HepG2 (cell line): ENCODE data around the gene FASTK. TPM values are rescaled to one million over a fixed set of nuclear protein-coding genes. Genes with fewer than 3 reads are reported as not detected.
A peak's percentile ranks its signal among the peaks of the same experiment; 100 is the strongest.

Experiments used
- ISL2 ChIP-seq: sonication (generic); formaldehyde crosslinking; IDR thresholded peaks from 2 replicates; pipeline ENCODE4 v1.5.0; 2020; ENCODE audit warnings: missing genetic modification reagents
- KDM5B ChIP-seq: sonication (generic); formaldehyde crosslinking; IDR thresholded peaks from 2 replicates; pipeline ENCODE4 v1.4.0; 2020; ENCODE audit warnings: missing genetic modification reagents, mild to moderate bottlenecking, borderline replicate concordance
- MAFK ChIP-seq, 2 experiments: IDR thresholded peaks in 1 of 2; conservative IDR thresholded peaks in 1 of 2; 2 replicates each; pipeline ENCODE4 v1.6.1; 2011; ENCODE audit warnings: improper control_type of control experiment in 2 of 2, low read length in 2 of 2
- MATR3 ChIP-seq: sonication (generic); formaldehyde crosslinking; IDR thresholded peaks from 2 replicates; pipeline ENCODE4 v1.4.0; 2020; ENCODE audit warnings: missing genetic modification reagents
- PAWR ChIP-seq: sonication (generic); formaldehyde crosslinking; IDR thresholded peaks from 2 replicates; pipeline ENCODE4 v1.4.0; 2020; ENCODE audit warnings: missing genetic modification reagents, mild to moderate bottlenecking, borderline replicate concordance
- PCBP1 ChIP-seq: fragments of 200-400 bp; formaldehyde crosslinking; IDR thresholded peaks from 2 replicates; pipeline ENCODE4 v1.6.1; 2017; ENCODE audit warnings: mild to moderate bottlenecking, low read depth, low read length, borderline replicate concordance
- POLR2G ChIP-seq: fragments of 200-400 bp; formaldehyde crosslinking; IDR thresholded peaks from 2 replicates; pipeline ENCODE4 v1.6.1; 2018; ENCODE audit warnings: mild to moderate bottlenecking, low read depth, low read length, moderate library complexity
- SMAD3 ChIP-seq: sonication (generic); formaldehyde crosslinking; IDR thresholded peaks from 2 replicates; pipeline ENCODE4 v1.4.0; 2020; ENCODE audit warnings: missing genetic modification reagents
- SMARCC2 ChIP-seq: fragments of 450-650 bp; IDR thresholded peaks from 2 replicates; pipeline ENCODE4 v1.6.1; 2017; ENCODE audit warnings: antibody characterized with exemption, mild to moderate bottlenecking
- SSRP1 ChIP-seq: IDR thresholded peaks from 2 replicates; pipeline ENCODE4 v1.6.1; 2016; ENCODE audit warnings: control low read depth
- TGIF2 ChIP-seq: IDR thresholded peaks from 2 replicates; pipeline ENCODE4 v1.6.1; 2016; ENCODE audit warnings: control low read depth, missing compliant biosample characterization
- ZFP37 ChIP-seq: sonication (generic); formaldehyde crosslinking; IDR thresholded peaks from 2 replicates; pipeline ENCODE4 v1.4.0; 2020; ENCODE audit warnings: missing genetic modification reagents, borderline replicate concordance
- ZNF230 ChIP-seq: sonication (generic); formaldehyde crosslinking; IDR thresholded peaks from 2 replicates; pipeline ENCODE4 v1.4.0; 2020; ENCODE audit warnings: mild to moderate bottlenecking, missing genetic modification reagents
- ZNF335 ChIP-seq: sonication (generic); formaldehyde crosslinking; IDR thresholded peaks from 2 replicates; pipeline ENCODE4 v1.4.0; 2020; ENCODE audit warnings: missing genetic modification reagents
- ZNF382 ChIP-seq: sonication (generic); formaldehyde crosslinking; IDR thresholded peaks from 2 replicates; pipeline ENCODE4 v1.5.0; 2020; ENCODE audit warnings: missing genetic modification reagents, mild to moderate bottlenecking, borderline replicate concordance
- ZNF430 ChIP-seq: sonication (generic); formaldehyde crosslinking; IDR thresholded peaks from 2 replicates; pipeline ENCODE4 v1.9.0; 2021; ENCODE audit warnings: mild to moderate bottlenecking, missing genetic modification reagents
- polyA plus RNA-seq, 8 experiments: library from polyadenylated mRNA; depleted of rRNA in 3 of 8; stranded (reverse) in 7 of 8; unstranded in 1 of 8; fragments of >200 nt; fragmentation: Illumina TruSeq in 4 of 8; extraction: Trizol in 4 of 8; gene quantifications; 2 replicates each; pipeline versions ENCODE4 v1.2.1 to v1.2.3, GENCODE V29; 2011 to 2016; ENCODE audit warnings: low read depth in 4 of 8, missing spikeins in 1 of 8, mixed read lengths in 1 of 8; ENCODE audit not compliant: insufficient read depth in 1 of 8
- total RNA-seq, 5 experiments: library from RNA; depleted of rRNA; stranded (reverse); fragments of >200 nt; fragmentation: Illumina TruSeq; extraction: Trizol; gene quantifications; 2 replicates each; pipeline ENCODE4 v1.2.3, GENCODE V29; 2016; ENCODE audit warnings: low read depth in 1 of 5
- TF ChIP-seq, protein P1 (sequence below): sonication (generic); formaldehyde crosslinking; IDR thresholded peaks from 2 replicates; pipeline ENCODE4 v1.5.0; 2020; ENCODE audit warnings: mild to moderate bottlenecking, missing genetic modification reagents
- TF ChIP-seq, protein P2 (sequence below): IDR thresholded peaks from 2 replicates; pipeline ENCODE4 v1.6.1; 2016
- TF ChIP-seq, protein P3 (sequence below): sonication (generic); formaldehyde crosslinking; IDR thresholded peaks from 2 replicates; pipeline ENCODE4 v1.8.0; 2023; ENCODE audit warnings: mild to moderate bottlenecking, missing genetic modification reagents
- TF ChIP-seq, protein P4 (sequence below): sonication (generic); formaldehyde crosslinking; IDR thresholded peaks from 2 replicates; pipeline ENCODE4 v1.5.0; 2020; ENCODE audit warnings: mild to moderate bottlenecking, missing genetic modification reagents
- TF ChIP-seq, protein P5 (sequence below): sonication (generic); formaldehyde crosslinking; IDR thresholded peaks from 2 replicates; pipeline ENCODE4 v1.5.0; 2020; ENCODE audit warnings: missing genetic modification reagents

The FASTK gene
- total and polyA plus RNA-seq, 2 of the 13 experiments (the other 11 are each of a cell fraction or from before 2014, with no cell fraction given) = 52.9 to 55.7 TPM

DNA sequence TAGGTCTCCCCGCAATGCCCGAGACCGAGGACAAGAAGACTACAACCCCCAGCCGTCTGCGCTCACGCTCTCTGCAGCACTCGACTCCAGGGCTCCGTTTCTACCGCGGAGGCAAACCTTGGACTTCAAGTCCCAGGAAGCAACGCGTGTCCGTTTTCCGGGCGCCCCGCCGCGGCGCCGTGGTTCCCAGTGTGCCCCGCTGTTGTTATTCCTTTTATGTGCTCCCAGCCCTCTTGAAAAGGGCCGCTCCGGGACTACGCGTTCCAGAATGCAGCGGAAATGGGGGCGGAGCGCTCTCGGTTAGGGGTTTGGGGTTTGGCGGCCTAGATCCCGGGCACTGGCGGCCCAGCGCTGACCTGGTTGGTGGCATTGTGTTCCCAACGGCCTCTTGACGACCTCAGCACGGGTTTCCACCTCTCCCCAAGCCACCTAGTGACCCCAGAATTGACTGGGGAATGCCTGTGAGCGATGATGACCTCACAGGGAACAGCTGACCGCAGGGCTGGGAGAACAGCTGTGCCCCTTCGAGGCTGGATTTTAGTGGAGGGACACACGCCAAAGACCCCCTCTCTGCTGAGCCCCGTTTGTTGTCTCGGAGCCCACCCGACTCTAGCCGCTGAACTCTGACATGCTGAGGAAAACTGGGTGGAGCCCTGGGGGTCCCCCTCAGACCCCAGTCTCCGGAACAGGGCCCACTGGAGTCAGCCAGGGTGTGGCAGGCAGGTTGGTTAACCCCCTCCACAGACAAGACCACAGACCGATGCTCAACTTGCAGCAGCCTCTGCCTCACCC, 22.4 kb downstream of the FASTK start (continued):
- TF ChIP-seq, protein P1, sequence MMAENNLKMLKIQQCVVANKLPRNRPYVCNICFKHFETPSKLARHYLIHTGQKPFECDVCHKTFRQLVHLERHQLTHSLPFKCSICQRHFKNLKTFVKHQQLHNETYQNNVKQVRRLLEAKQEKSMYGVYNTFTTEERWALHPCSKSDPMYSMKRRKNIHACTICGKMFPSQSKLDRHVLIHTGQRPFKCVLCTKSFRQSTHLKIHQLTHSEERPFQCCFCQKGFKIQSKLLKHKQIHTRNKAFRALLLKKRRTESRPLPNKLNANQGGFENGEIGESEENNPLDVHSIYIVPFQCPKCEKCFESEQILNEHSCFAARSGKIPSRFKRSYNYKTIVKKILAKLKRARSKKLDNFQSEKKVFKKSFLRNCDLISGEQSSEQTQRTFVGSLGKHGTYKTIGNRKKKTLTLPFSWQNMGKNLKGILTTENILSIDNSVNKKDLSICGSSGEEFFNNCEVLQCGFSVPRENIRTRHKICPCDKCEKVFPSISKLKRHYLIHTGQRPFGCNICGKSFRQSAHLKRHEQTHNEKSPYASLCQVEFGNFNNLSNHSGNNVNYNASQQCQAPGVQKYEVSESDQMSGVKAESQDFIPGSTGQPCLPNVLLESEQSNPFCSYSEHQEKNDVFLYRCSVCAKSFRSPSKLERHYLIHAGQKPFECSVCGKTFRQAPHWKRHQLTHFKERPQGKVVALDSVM (CRISPR knock-in tag) = no peak
- TF ChIP-seq SSRP1 (CRISPR knock-in tag) = no peak
- TF ChIP-seq TGIF2 (CRISPR knock-in tag) = peak; percentile 60; the same call in 1 of the 2 replicates
- TF ChIP-seq POLR2G = peak; percentile 89
- TF ChIP-seq, protein P2, sequence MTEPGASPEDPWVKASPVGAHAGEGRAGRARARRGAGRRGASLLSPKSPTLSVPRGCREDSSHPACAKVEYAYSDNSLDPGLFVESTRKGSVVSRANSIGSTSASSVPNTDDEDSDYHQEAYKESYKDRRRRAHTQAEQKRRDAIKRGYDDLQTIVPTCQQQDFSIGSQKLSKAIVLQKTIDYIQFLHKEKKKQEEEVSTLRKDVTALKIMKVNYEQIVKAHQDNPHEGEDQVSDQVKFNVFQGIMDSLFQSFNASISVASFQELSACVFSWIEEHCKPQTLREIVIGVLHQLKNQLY (CRISPR knock-in tag) = no peak
- no peak for TF ChIP-seq ZFP37 (CRISPR knock-in tag)
- TF ChIP-seq MATR3 (CRISPR knock-in tag) = no peak
- TF ChIP-seq, protein P3, sequence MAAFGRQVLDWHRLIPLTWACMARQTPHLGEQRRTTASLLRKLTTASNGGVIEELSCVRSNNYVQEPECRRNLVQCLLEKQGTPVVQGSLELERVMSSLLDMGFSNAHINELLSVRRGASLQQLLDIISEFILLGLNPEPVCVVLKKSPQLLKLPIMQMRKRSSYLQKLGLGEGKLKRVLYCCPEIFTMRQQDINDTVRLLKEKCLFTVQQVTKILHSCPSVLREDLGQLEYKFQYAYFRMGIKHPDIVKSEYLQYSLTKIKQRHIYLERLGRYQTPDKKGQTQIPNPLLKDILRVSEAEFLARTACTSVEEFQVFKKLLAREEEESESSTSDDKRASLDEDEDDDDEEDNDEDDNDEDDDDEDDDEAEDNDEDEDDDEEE (CRISPR knock-in tag) = no peak
- TF ChIP-seq PCBP1 = 0 out of 2 replicates have a peak, but pooled peaks have one; percentile 24
- no peak for TF ChIP-seq SMARCC2
- TF ChIP-seq ZNF230 = 0 out of 2 replicates have a peak, but pooled peaks have one; percentile 36
- no peak for TF ChIP-seq ZNF430
- peak; percentile 81; the same call in 1 of the 2 replicates for TF ChIP-seq ZNF335 (CRISPR knock-in tag)
- no peak for TF ChIP-seq ZNF382 (CRISPR knock-in tag)
- TF ChIP-seq PAWR (CRISPR knock-in tag) = no peak
- TF ChIP-seq, protein P4, sequence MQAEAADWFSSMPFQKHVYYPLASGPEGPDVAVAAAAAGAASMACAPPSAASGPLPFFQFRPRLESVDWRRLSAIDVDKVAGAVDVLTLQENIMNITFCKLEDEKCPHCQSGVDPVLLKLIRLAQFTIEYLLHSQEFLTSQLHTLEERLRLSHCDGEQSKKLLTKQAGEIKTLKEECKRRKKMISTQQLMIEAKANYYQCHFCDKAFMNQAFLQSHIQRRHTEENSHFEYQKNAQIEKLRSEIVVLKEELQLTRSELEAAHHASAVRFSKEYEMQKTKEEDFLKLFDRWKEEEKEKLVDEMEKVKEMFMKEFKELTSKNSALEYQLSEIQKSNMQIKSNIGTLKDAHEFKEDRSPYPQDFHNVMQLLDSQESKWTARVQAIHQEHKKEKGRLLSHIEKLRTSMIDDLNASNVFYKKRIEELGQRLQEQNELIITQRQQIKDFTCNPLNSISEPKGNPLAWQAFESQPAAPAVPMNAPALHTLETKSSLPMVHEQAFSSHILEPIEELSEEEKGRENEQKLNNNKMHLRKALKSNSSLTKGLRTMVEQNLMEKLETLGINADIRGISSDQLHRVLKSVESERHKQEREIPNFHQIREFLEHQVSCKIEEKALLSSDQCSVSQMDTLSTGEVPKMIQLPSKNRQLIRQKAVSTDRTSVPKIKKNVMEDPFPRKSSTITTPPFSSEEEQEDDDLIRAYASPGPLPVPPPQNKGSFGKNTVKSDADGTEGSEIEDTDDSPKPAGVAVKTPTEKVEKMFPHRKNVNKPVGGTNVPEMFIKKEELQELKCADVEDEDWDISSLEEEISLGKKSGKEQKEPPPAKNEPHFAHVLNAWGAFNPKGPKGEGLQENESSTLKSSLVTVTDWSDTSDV (CRISPR knock-in tag) = 0 out of 2 replicates have a peak, but pooled peaks have one; percentile 47
- 0 out of 2 replicates have a peak, but pooled peaks have one; percentile 22 for TF ChIP-seq SMAD3 (CRISPR knock-in tag)
- no peak; the same call in none of the 2 replicates for TF ChIP-seq ISL2 (CRISPR knock-in tag)
- TF ChIP-seq, protein P5, sequence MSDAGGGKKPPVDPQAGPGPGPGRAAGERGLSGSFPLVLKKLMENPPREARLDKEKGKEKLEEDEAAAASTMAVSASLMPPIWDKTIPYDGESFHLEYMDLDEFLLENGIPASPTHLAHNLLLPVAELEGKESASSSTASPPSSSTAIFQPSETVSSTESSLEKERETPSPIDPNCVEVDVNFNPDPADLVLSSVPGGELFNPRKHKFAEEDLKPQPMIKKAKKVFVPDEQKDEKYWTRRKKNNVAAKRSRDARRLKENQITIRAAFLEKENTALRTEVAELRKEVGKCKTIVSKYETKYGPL = no peak
- TF ChIP-seq MAFK (conservative IDR thresholded peaks at IDR 0.05 in 1 of 2, IDR thresholded peaks at IDR 0.05 in 1 of 2; ENCODE audit: low read length in 2 of 2) = no peak
- TF ChIP-seq KDM5B (CRISPR knock-in tag) = no peak; the same call in 1 of the 2 replicates
